HG03066 (cell line): ENCODE data around the gene DZANK1.
"Not testable (repeated sequence)": the region's sequence is repeated elsewhere in the genome, so short reads cannot be mapped to it uniquely, and the experiment has no call there.

Experiments
- ATAC-seq: cut with Tn5 transposase; IDR thresholded peaks from one replicate; pipeline ENCODE4 v1.9.1; 2021; ENCODE audit warnings: low read depth; ENCODE audit not compliant: unreplicated experiment

DZANK1 gene

DNA sequence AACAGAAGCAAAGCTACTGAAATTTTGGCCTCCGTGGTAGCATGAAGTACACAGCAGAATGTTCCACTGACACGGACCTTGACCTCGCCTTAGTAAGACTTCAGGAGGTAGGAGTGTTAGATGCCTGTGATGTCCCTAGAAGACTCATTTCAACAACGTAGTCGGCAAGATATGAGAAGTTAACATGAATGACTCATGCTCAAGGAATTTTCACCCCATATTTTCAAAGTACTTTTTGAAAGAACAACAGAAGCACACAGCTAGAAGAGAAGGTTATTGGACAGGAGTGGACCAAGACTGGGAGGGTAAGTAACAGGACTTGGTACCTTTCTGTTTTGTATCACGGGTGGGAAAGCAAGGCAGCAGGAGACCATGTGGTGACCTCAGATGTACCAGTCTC is 78.0 kb downstream of the DZANK1 start:
- ATAC-seq, result no peak

DNA sequence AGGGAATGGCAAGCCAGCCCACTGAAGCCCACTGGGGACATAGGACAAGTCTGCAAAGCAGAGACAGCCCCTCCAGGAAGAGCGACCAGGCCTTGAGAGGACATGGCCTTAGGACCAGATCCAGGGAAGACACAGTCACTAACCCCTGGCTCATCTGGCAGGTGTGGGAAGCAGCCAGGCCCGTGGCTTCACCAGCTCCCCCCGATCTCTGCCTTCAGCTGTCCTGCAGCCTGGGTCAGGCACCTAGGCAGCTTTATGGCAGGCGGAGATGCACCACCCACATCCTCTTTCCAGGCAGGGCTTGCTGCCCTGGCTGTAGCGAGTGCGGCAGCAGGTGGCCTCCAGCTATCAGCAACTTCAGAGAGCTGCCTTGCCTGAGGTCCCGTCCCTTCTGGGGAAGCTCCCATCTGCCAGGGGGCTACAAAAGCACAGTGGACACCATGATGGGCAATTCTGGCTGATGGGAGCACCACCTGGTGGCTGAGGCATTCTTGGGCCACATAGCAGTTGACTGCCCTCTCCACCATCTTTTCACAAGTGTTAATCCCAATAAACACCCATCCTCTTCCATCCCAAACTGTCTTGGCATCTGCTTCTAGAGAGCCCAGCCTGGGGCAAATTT is 85.8 kb downstream of the DZANK1 start:
- ATAC-seq, result no peak

DNA sequence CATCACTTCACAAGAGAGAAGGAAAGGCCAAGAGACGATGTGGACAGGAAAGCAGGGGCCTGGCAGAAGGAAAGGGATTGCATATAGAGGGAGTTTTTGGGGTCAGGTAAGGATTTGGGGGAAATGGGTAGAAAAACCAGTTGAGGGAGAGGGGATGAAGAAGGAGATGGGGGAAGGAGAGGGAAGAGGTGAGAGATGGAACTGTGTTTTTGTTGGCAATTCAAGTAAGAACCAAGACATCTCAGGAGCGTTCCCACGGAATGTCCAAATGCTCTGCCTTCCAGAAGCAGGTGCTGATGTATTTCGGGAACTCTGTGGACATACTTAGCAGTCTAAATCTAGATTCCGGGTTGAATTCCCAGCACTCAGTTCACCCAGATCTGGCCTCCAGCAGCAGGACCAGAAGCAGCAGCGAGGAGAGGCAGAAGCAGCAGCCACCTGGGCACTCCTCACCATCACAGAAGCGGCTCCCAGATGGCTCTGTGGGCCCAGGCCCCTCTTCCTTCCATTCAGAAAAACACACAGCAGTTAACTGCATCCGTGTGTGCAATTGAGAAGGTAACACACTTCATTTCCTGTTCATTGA is 88.8 kb downstream of the DZANK1 start:
- no peak for ATAC-seq

DNA sequence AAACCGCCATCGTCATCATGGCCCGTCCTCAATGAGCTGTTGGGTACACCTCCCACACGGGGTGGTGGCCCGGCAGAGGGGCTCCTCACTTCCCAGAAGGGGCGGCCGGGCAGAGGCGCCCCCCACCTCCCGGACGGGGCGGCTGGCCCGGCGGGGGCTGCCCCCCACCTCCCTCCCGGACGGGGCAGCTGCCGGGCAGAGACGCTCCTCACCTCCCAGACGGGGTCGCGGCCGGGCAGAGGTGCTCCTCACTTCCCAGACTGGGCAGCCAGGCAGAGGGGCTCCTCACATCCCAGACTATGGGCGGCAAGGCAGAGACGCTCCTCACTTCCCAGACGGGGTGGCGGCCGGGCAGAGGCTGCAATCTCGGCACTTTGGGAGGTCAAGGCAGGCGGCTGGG is 91.3 kb downstream of the DZANK1 start:
- ATAC-seq, result not testable (repeated sequence)

DNA sequence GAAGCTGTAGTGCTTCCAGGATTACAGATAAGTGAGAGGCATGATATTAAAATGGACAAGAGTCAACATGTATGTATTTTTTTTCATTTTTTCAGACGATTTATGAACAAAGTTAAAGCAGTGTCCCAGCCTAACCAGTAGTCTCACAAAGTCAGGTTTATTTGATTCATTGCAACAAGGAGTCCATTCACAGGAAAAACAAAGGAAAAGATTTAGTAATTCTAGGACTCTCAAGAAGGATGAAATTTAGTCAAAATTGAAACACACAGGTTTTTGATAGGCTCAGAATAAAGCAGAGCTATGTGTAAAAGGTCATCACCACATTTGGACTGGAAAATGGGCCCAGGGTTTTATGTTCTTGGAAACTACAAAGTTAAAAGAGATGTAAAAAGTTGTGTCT is 94.5 kb downstream of the DZANK1 start:
- no peak for ATAC-seq

DNA sequence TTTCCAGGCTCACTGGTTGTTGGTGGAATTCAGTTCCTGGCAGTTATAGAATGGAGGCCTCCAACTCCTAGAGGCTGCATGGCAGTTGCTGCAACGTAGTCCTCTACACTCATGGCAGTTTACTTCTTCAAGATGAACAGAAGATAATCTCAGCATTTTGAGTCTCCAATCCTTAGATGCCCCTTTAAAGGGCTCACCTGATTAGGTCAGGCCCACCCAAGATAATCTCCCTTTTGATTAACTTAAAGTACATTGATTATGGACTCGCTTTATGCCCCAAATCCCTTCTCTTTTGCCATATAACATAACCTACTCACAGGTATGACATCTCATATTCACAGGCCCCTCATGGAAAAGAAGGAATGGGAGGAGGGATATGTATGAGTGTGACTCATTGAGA is 102.1 kb downstream of the DZANK1 start:
- no peak for ATAC-seq

DNA sequence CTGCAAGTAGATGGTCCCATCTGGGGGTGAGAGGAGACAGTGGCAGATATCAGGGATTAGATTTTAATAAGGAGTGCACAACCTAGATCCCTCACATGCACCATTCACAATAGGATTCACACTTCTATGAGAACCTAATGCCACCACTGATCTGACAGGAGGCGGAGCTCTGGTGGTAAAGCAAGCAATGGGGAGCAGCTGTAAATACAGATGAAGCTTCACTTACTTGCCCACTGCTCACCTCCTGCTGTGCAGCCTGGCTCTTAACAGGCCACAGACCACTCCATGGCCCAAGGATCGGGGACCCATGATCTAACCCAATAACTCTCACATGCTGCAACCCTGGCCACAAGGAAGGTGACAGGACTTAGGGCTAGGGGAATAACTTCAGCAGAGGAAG is 103.1 kb downstream of the DZANK1 start:
- no peak for ATAC-seq

DNA sequence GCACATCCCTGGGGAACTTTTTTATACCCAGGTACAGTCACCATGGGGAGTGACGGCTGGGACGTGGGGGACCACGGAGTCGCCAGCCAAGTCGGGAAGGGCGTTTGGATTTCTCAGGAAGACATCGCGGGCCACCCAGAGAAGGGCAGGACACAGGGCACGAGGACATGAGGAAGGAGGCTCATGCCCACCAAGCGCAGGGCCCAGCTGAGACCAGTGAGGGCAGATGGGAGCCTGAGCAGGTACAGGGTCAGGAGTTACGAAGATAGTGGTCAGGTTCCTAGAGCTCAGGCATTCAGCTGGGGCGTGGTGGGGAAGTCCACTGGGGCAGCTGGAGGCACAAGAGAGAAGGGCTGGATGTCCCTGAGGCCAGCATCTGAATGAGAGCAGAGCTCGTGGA is 103.9 kb downstream of the DZANK1 start:
- ATAC-seq, result no peak

DNA sequence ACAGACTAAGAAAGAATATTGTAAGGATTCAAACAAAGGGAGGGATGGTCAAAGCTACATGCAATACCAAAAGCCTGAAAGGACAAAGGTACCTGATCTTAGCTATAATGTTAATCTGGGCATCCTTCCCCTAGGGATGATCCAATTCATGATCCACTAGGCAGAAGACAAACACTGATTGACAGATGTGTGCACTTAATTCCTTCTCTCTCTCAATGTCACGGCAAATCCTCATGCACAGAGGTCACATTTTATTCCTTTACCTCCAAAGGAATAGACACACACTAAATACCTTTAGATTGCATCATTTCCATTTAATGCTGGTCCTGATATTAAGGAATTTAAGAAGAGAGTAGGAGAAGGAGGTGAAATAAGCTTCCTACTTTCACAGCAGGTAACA is 105.2 kb downstream of the DZANK1 start:
- no peak for ATAC-seq

DNA sequence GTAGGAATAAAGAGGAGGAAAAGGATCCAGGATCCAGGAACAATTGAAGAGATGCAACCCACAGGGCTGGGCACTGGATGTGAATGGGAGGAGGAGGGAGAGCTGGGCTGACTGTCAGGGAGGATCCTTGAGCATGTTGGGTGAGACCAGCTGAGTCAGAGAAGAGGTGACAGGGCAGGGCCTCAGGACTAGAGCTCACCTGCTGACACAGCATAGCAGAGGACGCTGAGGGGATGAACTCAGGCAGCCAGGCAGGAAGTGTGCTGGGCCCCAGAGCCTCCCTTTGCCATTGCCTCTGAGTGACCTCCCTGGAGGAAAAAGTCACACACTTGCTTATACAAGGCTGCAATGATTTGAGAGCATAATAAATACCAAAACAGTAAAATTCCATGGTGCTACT is 106.2 kb downstream of the DZANK1 start:
- ATAC-seq, result no peak

DNA sequence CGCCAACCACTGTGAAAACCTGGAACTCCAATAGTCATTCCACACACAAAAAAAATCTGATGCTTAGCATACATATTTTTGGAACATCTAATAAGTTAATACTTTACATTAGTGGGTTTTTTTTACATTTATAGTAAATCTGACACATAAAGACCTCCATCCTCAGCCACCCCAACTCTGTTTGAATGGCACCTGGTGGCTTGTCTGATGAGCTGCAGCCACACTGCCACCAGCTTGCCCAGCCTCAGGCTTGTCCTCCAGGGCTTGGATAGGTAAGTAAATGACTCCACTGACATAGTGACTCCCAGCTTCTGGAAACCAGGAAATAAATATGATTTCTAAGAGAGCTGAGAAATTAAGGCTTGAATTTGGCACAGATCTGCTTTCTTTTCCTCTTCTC is 107.0 kb downstream of the DZANK1 start:
- no peak for ATAC-seq

DNA sequence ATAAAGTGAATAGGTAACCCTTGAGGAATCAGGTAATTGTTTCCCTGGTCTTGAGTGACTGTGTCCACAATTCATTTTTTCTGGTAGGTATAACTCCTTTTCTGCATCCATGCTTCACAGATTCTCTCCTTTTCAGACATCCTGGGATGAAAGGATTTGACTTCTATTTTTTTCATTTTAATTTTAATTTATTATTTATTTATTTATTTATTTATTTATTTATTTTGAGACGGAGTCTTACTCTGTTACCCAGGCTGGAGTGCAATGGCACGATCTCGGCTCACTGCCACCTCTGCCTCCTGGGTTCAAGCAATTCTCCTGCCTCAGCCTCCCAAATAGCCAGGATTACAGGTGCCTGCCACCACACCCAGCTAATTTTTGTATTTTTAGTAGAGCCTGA is 117.1 kb downstream of the DZANK1 start:
- ATAC-seq, result not testable (repeated sequence)
